ENCODE results near the gene PFKFB4. TPM values are rescaled to one million over a fixed set of nuclear protein-coding genes. Genes with fewer than 3 reads are reported as not detected.

PFKFB4 gene
- total and polyA plus RNA-seq, 2 experiments from 2014 or later = 8.6 to 22.9 TPM

- no peak overlapping the region for H3K27ac ChIP-seq (ENCODE audit: low read depth)
- no peak overlapping the region for H3K27ac Mint-ChIP-seq
- H3K4me3 Mint-ChIP-seq = no peak overlapping the region
Measured at GRCh38 chr3:48565591-48566400, 9.2 kb upstream of the PFKFB4 start.

More at GRCh38 chr3:48565591-48566400, 9.2 kb upstream of the PFKFB4 start:
- DNase-seq (ENCODE audit: low spot score) = no peak
- no peaks in the 10 kb centered on the region for H3K36me3 ChIP-seq (ENCODE audit: insufficient read depth)
- H3K36me3 Mint-ChIP-seq (ENCODE audit: low read depth) = no peaks in the 10 kb centered on the region; the same call in 2 of the 3 replicates
- H3K4me1 Mint-ChIP-seq = peaks cover 20% of the 10 kb centered on the region
- TF ChIP-seq STAT1 (IDR thresholded peaks at IDR 0.05; ENCODE audit: unreplicated experiment) (no peak), ZNF114 (CRISPR knock-in tag; IDR thresholded peaks at IDR 0.05) (no peak), ZNF331 (CRISPR knock-in tag; IDR thresholded peaks at IDR 0.05; ENCODE audit: low read depth) (no peak), NANOG (IDR thresholded peaks at IDR 0.05; ENCODE audit: borderline replicate concordance) (no peak), ZNF462 (CRISPR knock-in tag; IDR thresholded peaks at IDR 0.05) (no peak), CREB1 (CRISPR knock-in tag; IDR thresholded peaks at IDR 0.05; ENCODE audit: low read depth) (no peak), EZH2phosphoT487 (IDR thresholded peaks at IDR 0.05; ENCODE audit: unreplicated experiment) (no peak), POLR2AphosphoS5 (IDR thresholded peaks at IDR 0.05; ENCODE audit: low read depth) (no peak), REST (IDR thresholded peaks at IDR 0.05; ENCODE audit: unreplicated experiment) (no peak), EZH2 (IDR thresholded peaks at IDR 0.05; ENCODE audit: low read depth, unreplicated experiment) (no peak), ETS1 (IDR thresholded peaks at IDR 0.05) (no peak), CTCF (conservative IDR thresholded peaks at IDR 0.05; ENCODE audit: low read depth in 2 of 2) (no peak), JUNB (IDR thresholded peaks at IDR 0.05; ENCODE audit: unreplicated experiment) (no peak)
- no peak for ATAC-seq
- H3K4me2 ChIP-seq = no peak overlapping the region
- H2AFZ ChIP-seq = no peak overlapping the region
- no peak overlapping the region for H3K4me3 ChIP-seq
- no peaks in the 10 kb centered on the region for H4K20me1 ChIP-seq (replicated peaks; ENCODE audit: insufficient read depth)
- no peaks in the 10 kb centered on the region for H3K79me2 ChIP-seq (replicated peaks; ENCODE audit: insufficient read depth)
- no peaks in the 10 kb centered on the region for H3K27me3 ChIP-seq (ENCODE audit: insufficient read depth)
- peaks cover 15% of the 10 kb centered on the region for H3K27me3 Mint-ChIP-seq (ENCODE audit: insufficient read depth, low read depth, poor library complexity)
- 0 out of 2 replicates have a peak, but pooled peaks cover 3% of the 10 kb centered on the region for H3F3A ChIP-seq (replicated peaks; ENCODE audit: low read depth)
- no peaks in the 10 kb centered on the region for H3K9me2 ChIP-seq (ENCODE audit: insufficient read depth)
- H3K9me3 Mint-ChIP-seq = no peaks in the 10 kb centered on the region; the same call in 2 of the 3 replicates
- H3K4me1 ChIP-seq (ENCODE audit: insufficient read depth) = peaks cover 12% of the 10 kb centered on the region; the same call in 1 of the 2 replicates
